HFF-Myc (cell line): Measurements from ENCODE around the gene TROAP.

Experiments
- DNase-seq: peaks from one replicate; pipeline ENCODE4 v3.0.0-alpha.2; 2011; ENCODE audit warnings: low read depth; ENCODE audit errors: extremely low read depth
- H3K4me3 ChIP-seq: replicated peaks from 2 replicates; pipeline ENCODE4 v1.5.1; 2011; ENCODE audit warnings: low read depth, mild to moderate bottlenecking, control low read depth, low read length
- CTCF ChIP-seq: IDR thresholded peaks from 2 replicates; pipeline ENCODE4 v1.5.1; 2012; ENCODE audit warnings: mild to moderate bottlenecking, low read depth, low read length, control low read depth; ENCODE audit errors: missing control alignments

TROAP gene

GRCh38 chr12:49296836-49297694 is 26.0 kb upstream of the TROAP start:
- no peak for TF ChIP-seq CTCF
- peak overlapping the region; percentile 22; the same call in 1 of the 2 replicates for H3K4me3 ChIP-seq
- no peak for DNase-seq

- DNase-seq: no peak
- no peak for TF ChIP-seq CTCF
- no peak overlapping the region for H3K4me3 ChIP-seq
Measured at GRCh38 chr12:49297695-49298060, 25.4 kb upstream of the TROAP start.

GRCh38 chr12:49298160-49298559 is 24.9 kb upstream of the TROAP start:
- TF ChIP-seq CTCF: no peak
- no peak for DNase-seq
- no peak overlapping the region for H3K4me3 ChIP-seq

GRCh38 chr12:49301760-49302159 is 21.3 kb upstream of the TROAP start:
- no peak for TF ChIP-seq CTCF
- no peak overlapping the region for H3K4me3 ChIP-seq
- no peak for DNase-seq

GRCh38 chr12:49304161-49304560 is 18.9 kb upstream of the TROAP start:
- DNase-seq: peak; percentile 35
- H3K4me3 ChIP-seq: no peak overlapping the region
- no peak for TF ChIP-seq CTCF

GRCh38 chr12:49305762-49306510 is 17.1 kb upstream of the TROAP start:
- TF ChIP-seq CTCF: no peak
- no peak for DNase-seq
- H3K4me3 ChIP-seq: no peak overlapping the region
